HG02588 (cell line): ENCODE measurements around the gene CNPY2.

Experiments
- ATAC-seq: cut with Tn5 transposase; IDR thresholded peaks from one replicate; pipeline ENCODE4 v1.9.1; 2021; ENCODE audit warnings: mild to moderate bottlenecking, moderate library complexity; ENCODE audit not compliant: unreplicated experiment

The CNPY2 gene

GRCh38 chr12:56260380-56260779, 55.4 kb downstream of the CNPY2 start:
- ATAC-seq: no peak
